Stimulated activated CD8-positive, alpha-beta memory T cell treated with anti-CD3 and anti-CD28 coated beads, Interleukin-15, amount 100 ng/mL, for 24 hours (primary cell): ENCODE data around the gene G3BP1.
"Not testable (repeated sequence)": the region's sequence is repeated elsewhere in the genome, so short reads cannot be mapped to it uniquely, and the experiment has no call there.

Experiments used
- DNase-seq: peaks from one replicate; pipeline ENCODE4 v3.0.0-alpha.2; 2020; ENCODE audit warnings: low read depth

G3BP1 gene

DNA sequence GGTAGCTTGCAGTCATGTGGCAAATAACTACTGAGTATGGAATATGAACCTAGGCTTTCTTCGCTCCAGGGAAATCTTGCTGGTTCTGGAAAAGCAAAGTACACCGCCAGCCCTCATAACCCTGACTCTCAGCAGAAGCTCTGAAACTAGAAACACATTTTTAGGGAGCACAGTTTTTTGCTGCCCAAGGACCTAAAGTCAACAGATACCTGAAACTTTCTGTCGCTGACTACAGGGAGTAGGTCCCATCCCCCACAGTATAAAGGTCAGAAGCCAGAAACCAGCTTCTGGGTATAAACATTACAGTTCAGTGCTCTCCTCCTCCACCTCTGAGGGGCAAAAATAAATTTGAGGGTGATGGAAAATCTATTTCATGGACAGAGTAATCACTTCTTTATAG lies 16.4 kb upstream of the G3BP1 start:
- DNase-seq, result no peak

DNA sequence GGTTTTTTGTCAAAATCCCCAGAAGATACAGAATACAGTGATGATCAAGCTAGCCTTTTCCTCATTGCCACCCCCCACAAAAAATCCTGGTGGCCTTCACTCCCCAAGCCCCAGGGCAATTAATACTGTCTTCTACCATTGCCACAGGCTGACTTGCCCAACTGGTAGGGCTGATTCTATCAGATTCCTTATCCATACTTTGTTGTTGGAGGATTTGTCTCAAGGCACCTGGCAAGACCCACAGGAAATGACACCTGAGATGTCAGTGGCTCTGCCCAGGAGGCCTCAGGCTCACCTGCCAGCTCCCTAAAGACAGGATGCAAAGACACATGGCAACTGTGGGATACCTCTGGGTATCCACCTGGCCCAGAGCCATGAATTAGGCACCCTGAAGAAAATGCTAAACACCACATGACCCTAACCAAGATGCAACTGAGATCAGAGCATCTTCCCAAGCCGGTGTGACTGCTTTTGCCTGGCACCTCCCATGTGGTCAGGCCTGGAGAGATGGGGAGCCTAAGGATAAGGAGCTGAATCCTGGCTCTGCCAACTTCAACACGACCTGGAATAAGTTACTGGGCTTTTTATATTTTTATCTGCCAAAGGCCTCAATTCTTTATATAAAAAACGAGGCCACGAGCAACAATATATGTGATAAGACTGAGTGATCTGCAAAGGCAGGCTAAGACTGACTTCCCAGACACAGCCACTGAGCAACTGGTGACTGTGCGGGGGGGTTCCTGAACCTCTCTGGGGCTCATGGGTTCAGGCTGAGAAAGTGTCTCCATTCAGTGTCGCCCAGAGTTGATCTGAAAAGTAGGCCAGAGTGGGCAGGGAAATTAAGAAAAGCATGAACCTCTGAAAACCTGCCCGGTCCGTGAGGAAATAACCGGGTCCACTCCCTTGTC lies 14.3 kb upstream of the G3BP1 start:
- no peak for DNase-seq

DNA sequence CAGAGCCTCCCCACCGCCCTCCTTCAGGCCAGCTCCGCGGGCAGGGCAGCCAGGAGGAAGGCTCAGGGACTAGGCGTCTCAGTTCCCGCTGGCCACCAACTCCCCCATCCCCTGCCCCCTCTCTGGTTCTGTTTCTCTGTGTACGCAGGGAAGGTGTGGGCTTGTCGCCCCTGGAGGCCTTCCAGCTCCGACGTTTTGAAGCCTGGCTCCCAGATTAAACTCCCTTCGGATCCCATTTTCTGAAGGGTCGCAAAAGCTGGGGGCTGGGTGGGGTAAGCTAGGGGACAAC lies 13.7 kb upstream of the G3BP1 start:
- no peak for DNase-seq

DNA sequence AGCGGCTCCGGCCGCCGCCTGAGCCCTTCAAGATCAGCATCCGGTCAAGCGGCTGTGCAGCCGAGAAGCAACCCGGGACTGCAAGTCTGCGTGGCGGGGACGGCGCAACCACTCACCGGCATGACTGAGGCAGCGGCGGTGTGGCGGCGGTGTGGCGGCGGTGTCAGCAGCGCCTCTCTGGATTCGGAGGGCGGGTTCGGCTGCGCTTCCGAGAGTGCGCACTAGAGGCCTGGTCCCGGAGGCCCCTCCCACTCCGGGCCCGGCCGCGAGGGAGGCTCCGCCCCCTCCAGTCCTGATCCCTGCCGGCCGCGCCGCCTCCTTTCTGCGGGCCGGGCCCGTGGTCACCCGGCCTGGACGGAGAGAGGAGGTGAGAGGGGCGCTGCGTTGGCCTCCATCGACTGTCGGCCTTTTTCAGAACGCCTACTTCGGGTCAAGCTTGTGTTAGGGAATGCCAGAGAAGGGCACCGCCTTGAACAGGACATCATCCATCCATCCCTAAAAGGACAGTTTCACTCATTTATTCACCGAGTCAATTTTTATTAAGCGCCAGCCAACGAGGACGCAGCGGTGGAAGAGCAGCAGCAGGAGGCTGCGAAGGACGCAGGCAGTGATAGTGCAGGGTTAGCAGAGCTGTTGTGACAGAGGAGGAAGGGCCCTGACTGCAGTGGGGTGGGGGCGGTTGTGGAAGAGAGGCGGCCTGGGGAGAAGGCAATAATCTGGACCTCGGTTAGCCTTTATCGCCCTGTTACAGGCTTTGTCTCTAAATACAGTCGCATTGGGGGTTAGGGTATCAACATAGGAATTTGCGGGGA lies 13.1 kb upstream of the G3BP1 start, which contains the start of gene ATOX1:
TSS of gene ATOX1 (minus strand) at position 202 of the 812 bp plus-strand sequence. CDS start at position 122, 80 bp downstream.
- peak; percentile 78 for DNase-seq

GRCh38 chr5:151764801-151765200 lies 7.0 kb upstream of the G3BP1 start:
- no peak for DNase-seq

DNA sequence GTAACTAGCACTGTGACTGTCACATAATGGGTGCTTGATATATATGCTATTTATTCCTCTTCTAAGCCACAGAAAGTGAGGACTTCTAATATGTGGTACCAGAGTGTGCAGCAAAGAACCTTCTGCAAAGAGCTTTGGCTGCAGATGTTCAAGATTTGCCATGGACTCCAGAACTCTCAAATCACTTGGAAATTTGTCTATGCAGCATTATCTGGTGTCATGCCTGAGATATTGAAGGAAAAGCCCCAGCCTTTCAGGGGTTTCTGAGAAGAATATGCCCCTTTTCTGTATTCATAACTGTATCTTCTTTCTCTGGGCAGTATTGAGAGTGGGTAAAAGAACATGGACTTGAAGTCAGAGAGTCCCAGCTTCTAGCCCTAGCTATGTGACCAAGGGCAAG lies 4.8 kb upstream of the G3BP1 start:
- DNase-seq, result no peak

DNA sequence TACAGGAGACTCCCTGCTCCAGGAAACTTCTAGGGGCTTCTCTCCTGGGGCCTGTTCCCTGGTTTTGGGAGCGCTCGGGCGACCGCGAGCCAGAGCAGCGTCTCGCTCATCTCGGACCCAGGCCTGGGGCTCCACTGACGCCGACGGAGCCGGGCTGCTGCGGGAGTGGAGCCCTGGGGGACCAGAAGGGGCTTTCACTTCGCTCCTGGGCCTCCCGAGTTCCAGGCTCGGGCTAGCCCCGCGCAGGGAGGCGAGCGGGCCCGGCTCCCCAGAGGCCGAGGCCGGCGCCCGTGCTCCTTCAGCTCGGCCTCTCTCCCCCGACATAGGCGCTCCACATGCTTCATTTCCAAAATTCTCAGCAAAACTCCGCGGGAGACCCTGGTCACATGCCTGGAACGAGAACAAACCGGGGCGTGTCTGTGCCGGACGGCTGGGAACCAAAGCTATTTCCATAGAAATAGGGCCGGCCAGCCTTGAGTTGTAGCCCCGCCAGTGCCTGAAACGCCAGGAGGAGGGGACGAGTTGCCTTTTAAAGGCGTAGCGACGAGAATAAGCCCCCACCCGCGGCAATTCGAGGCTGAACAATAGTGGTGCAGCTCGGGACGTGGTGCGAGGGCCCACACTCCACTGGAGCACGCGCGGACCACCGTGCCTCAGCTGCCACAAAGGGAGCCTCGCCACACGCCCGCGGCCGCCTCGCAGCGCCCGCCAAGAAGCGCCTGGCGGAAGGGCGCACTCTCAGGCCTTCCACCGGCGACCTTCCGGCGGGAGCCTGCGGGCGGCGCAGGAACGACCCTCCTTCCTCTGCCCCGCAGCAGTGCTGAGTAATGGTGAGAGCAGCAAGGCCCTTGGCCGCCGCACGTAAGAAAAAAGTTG lies 1.1 kb upstream of the G3BP1 start:
- DNase-seq, result no peak

DNA sequence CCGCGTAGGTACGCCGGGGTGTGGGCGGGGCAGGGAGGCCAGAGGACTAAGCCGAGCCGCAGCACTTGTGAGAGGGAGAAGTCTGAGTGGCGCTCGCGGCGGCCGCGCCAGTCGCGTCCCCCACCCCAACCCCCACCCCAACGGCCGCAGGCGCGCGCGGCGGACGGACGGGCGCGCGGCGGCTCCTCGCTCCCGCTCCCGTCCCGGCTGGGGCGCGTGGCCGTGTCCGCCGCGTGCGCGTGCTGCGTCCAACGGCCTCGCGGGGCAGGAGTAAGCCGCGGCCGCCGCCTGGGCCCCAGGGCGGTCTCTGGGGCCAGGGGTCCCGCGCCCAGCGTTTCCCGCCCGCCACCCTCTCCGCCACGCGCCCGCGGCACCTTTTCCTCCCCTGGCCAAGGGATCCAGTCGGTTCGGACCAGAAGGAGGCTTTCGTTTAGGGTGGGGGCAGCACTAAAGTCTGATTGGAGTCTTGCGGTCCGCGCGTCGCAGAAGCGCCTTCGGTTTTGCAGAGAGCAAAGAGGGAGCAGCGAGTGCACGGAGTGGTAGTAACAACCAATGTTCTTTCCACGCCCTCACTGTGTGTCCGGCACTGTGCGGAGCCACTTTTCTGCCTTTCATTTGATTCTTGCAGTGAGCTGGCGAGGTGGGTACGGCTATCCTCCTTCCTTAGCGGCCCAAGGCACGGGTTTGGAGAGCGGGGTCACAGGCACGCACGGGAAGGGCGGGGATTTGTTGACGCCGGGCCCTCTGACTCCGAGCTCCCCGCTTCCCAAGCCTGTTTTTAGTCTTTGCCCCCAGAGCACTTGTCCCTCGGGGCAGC lies 483 bp downstream of the G3BP1 start:
- DNase-seq, result peak; percentile 14

DNA sequence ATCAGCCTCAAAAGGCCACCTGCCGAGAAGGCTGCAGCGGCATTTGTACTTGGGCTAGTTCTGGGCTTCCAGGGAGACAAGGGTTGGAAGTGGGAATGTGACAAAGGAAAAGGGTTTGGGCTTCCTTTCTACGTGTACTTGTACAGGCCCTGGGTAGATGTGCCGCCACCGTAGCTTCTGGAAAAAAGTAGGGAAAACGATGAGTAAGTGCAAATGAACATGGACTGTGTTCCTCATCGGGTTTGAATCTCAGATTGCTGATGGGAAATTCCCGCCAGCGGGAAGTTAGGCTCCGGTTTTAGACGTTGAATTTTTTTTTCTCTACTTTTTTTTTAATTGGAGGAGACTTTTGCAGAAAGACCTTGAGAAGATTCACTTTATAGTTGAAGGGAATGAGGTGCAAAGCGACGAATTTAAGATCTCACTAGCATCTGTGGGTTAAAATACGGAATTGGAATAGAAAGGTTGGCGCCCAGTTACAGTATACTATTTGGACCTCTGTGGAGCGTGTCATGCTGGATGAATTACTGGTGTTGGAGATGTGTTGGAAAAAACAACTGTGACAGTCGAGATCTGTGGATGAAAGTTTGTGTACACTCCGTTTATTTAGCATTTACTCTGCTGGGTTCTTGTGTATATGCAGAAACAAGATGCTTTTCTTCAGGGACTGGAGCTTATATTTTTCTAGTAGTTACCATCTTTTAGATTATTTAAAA lies 1.2 kb downstream of the G3BP1 start:
- no peak for DNase-seq

DNA sequence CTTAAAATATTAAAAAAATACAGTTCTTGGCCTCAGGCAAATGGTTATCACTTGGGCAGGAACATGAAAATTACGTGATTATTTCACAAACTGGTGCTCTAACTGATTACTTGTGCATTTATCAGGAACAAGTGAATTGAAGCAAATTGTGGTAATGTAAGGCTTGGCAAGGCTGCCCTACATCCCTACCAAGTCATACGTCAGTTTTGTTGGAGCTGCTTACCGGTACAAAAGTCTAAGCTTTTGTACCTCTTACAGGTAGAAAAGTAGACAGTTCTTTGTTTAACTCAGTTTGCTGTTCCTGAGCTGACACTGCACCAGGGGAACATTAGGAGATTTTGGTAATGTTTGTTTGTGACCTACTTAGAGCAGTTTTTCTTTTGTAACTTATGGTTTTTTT lies 2.2 kb downstream of the G3BP1 start:
- no peak for DNase-seq

DNA sequence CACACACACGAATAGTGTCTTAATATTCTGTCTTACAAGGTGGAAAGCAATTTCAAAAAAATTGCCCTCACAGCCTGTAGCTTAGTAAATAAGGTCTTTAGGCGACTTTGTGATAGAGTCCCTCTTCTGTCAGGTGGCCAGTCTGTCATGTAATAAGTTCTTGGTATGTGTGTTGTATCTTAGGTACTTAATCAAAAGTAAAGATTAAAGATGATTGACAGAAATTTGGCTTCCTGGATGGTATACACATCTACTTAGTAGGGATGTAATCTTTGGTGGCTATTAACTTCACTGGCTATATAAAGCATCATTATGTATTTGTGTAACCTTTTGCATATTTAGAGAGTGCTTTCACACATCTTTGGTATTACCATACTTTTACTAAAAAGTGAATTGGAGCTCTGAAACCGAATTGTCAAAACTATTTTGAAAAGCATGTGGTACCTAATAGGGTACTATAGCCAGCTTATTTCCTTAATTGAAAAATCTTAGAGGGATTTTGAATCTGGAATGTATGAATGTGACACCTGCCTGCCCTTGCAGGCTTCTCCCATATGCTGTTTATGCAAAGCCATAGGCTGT lies 3.4 kb downstream of the G3BP1 start:
- no peak for DNase-seq

DNA sequence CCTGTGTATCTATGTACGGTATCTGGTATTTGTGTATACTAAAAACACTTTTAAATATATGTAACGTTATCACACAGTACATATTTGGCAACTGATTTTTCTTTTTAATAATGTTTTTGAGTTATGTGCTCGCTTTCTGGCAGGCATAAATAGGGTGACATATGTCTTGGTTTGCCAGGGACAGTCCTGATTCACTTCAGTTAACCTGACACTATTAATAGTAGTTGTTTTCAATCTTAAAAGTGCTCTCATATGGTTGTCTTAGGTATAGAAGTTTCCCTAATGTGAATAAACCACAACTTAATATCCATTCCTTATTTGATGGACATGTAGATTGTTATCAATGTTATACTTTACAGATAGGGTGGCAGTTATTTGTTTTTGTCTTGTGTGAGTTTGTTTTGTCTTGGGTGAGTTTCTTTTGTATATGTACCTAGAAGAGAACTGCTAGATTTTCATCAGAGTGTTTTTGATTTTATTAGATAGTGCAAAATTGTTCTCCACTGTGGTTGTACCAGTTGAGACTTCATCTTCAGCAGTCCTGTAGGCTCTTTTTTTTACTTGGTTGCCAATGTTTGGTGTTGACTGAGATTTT lies 7.9 kb downstream of the G3BP1 start:
- DNase-seq, result no peak

DNA sequence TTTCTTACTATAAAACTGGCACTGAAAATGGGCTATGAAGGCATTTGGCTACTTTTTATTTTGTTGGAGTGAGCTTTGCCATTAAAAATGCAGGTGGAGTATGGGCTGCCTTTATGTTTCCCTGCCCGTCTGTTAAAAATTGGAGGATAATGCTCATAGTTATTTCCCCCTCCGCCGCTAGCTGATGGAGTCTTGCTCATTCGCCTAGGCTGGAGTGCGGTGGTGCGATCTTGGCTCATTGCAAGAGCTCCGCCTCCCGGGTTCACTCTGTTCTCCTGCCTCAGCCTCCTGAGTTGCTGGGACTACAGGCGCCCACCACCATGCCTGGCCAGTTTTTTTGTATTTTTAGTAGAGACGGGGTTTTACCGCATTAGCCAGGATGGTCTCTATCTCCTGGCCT lies 8.6 kb downstream of the G3BP1 start:
- no peak for DNase-seq

DNA sequence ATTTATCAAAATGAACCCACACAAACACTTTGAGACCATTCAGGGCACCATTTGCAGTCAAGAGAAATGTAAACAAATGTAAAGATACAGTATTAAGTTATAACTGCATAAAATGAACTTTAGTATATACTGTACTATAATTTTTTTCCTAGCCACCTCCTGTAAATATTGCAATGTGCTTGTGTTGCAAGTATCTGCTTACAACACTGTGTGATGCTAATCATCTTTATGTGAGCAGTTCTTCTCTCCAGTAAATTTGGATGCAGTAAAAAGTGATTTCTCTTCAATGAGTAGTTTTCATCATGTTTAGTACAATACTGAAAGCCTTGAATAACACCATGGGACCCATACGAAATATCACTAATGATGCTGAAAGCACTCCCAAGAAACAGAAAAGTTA lies 9.4 kb downstream of the G3BP1 start:
- no peak for DNase-seq

- DNase-seq, result not testable (repeated sequence)
Measured at GRCh38 chr5:151783664-151784063, 11.9 kb downstream of the G3BP1 start.

GRCh38 chr5:151784141-151784540 lies 12.4 kb downstream of the G3BP1 start:
- DNase-seq, result no peak

DNA sequence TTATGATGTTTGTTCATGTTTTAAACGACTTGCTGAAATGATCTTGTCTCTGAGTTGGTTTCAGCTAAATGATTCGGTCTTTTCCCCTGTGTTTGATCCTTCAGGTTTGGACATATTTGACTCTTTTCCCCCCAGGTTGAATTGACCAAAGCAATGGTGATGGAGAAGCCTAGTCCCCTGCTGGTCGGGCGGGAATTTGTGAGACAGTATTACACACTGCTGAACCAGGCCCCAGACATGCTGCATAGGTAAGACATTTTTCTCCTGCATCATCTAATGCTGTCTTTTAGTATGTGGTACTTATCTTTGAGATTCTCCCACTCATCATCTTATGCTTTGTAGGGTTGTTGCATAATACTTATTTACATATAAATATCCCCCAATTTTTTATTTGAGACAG lies 14.7 kb downstream of the G3BP1 start:
- DNase-seq, result no peak

DNA sequence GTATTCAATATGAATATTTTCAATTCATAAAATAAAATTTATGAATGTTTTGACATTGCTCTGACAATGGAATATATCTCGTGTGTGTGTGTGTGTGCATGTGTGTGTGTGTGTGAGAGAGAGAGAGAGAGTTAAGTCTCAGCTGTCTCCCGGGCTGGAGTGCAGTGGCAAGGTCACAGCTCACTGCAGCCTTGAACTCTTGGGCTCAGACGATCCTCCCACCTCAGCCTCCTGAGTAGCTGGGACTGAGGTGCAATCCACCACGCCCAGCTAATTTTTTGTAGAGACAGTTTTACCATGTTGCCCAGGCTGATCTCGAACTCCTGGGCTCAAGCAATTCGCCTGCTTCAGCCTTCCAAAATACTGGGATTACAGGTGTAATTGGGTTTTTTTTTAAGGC lies 16.1 kb downstream of the G3BP1 start:
- no peak for DNase-seq

GRCh38 chr5:151793358-151793757 lies 21.6 kb downstream of the G3BP1 start:
- no peak for DNase-seq

GRCh38 chr5:151795426-151795825 lies 23.7 kb downstream of the G3BP1 start:
- no peak for DNase-seq
